Liver (tissue), 9 donors: ENCODE data around the gene ZBED3. TPM values are rescaled to one million over a fixed set of nuclear protein-coding genes. Genes with fewer than 3 reads are reported as not detected.

Experiments
- DNase-seq: peaks from one replicate; pipeline ENCODE4 v3.0.0-alpha.2; 2017; ENCODE audit warnings: low spot score
- H3K27ac ChIP-seq, 2 donors: one replicate each; pipeline ENCODE4 v1.7.0; 2013; ENCODE audit warnings: inconsistent platforms in 2 of 2, low read length in 2 of 2, control low read depth in 1 of 2, low read depth in 1 of 2, mild to moderate bottlenecking in 1 of 2
- H3K27me3 ChIP-seq, 4 donors: one replicate each; pipeline versions ENCODE4 v1.6.1 to v1.7.0; 2013; ENCODE audit warnings: low read length in 3 of 4, inconsistent platforms in 1 of 4, mild to moderate bottlenecking in 1 of 4, moderate library complexity in 1 of 4; ENCODE audit not compliant: control insufficient read depth in 4 of 4, insufficient read depth in 4 of 4
- H3K36me3 ChIP-seq, 4 donors: one replicate each; pipeline versions ENCODE4 v1.6.1 to v1.7.0; 2013; ENCODE audit warnings: low read length in 3 of 4, mild to moderate bottlenecking in 3 of 4, low read depth in 1 of 4, moderate library complexity in 1 of 4; ENCODE audit not compliant: control insufficient read depth in 4 of 4, insufficient read depth in 3 of 4
- H3K4me1 ChIP-seq, 4 donors: one replicate each; pipeline versions ENCODE4 v1.6.1 to v1.7.0; 2013; ENCODE audit warnings: low read length in 3 of 4, mild to moderate bottlenecking in 3 of 4, moderate library complexity in 1 of 4; ENCODE audit not compliant: control insufficient read depth in 4 of 4, insufficient read depth in 4 of 4
- H3K4me3 ChIP-seq, 3 donors: one replicate each; pipeline versions ENCODE4 v1.6.1 to v1.7.0; 2013; ENCODE audit warnings: low read length in 3 of 3, control low read depth in 1 of 3, low read depth in 1 of 3, mild to moderate bottlenecking in 1 of 3
- H3K9ac ChIP-seq, 2 donors: one replicate each; pipeline ENCODE4 v1.7.0; 2013; ENCODE audit warnings: low read length in 2 of 2, mild to moderate bottlenecking in 2 of 2, moderate library complexity in 2 of 2, control low read depth in 1 of 2, low read depth in 1 of 2
- H3K9me3 ChIP-seq, 4 donors: one replicate each; pipeline versions ENCODE4 v1.6.1 to v1.7.0; 2013; ENCODE audit warnings: low read length in 3 of 4; ENCODE audit not compliant: control insufficient read depth in 4 of 4
- FOXA1 ChIP-seq: IDR thresholded peaks from 2 replicates; pipeline ENCODE4 v1.6.1; 2016; ENCODE audit warnings: antibody characterized with exemption
- HNF4A ChIP-seq, 2 donors: conservative IDR thresholded peaks; 2 replicates each; pipeline ENCODE4 v1.6.1; 2016; ENCODE audit warnings: antibody characterized with exemption in 2 of 2, mild to moderate bottlenecking in 2 of 2
- HNF4G ChIP-seq: IDR thresholded peaks from 2 replicates; pipeline ENCODE4 v1.6.1; 2016; ENCODE audit warnings: antibody characterized with exemption
- JUND ChIP-seq, 2 donors: IDR thresholded peaks; 2 replicates each; pipeline ENCODE4 v1.6.1; 2016; ENCODE audit warnings: antibody characterized with exemption in 2 of 2
- NR2F2 ChIP-seq: IDR thresholded peaks from 2 replicates; pipeline ENCODE4 v1.6.1; 2016; ENCODE audit warnings: antibody characterized with exemption
- RAD21 ChIP-seq, 2 donors: IDR thresholded peaks; 2 replicates each; pipeline ENCODE4 v1.6.1; 2016; ENCODE audit warnings: antibody characterized with exemption in 2 of 2, mild to moderate bottlenecking in 2 of 2
- RXRA ChIP-seq, 2 donors: IDR thresholded peaks; 2 replicates each; pipeline ENCODE4 v1.6.1; 2017 to 2018; ENCODE audit warnings: antibody characterized with exemption in 2 of 2, mild to moderate bottlenecking in 1 of 2
- SP1 ChIP-seq: IDR thresholded peaks from 2 replicates; pipeline ENCODE4 v1.6.1; 2018; ENCODE audit warnings: antibody characterized with exemption, mild to moderate bottlenecking
- TAF1 ChIP-seq: conservative IDR thresholded peaks from 2 replicates; pipeline ENCODE4 v1.6.1; 2016; ENCODE audit warnings: antibody characterized with exemption, mild to moderate bottlenecking
- YY1 ChIP-seq: IDR thresholded peaks from 2 replicates; pipeline ENCODE4 v1.6.1; 2016; ENCODE audit warnings: antibody characterized with exemption, mild to moderate bottlenecking
- WGBS: extraction: QIAGEN DNeasy Blood & Tissue Kit; methylation state at CpG from one replicate; pipeline ENCODE4 v1.1.7; 2013; 5-methylcytosine and 5-hydroxymethylcytosine counted together
- polyA plus RNA-seq, 2 donors: library from polyadenylated mRNA; stranded (reverse) in 1 of 2; unstranded in 1 of 2; fragments of 200-250 nt in 1 of 2; fragments of >200 nt in 1 of 2; fragmentation: Nextera tagmentation in 1 of 2; extraction: Ambion mirVana in 1 of 2; gene quantifications; one replicate each; pipeline versions ENCODE4 v1.2.1 to v1.2.3, GENCODE V29; 2013 to 2015
- total RNA-seq, 2 donors: library from RNA; depleted of rRNA; stranded (reverse); fragments of >200 nt; gene quantifications; one replicate each; pipeline ENCODE4 v1.2.3, GENCODE V29; 2014
- TF ChIP-seq, protein P1 (sequence below): fragments of 150-350 bp; IDR thresholded peaks from 2 replicates; pipeline ENCODE4 v1.5.1; 2017; ENCODE audit warnings: improper control_type of control experiment, low read depth, low read length; ENCODE audit not compliant: missing input control
- TF ChIP-seq, protein P2 (sequence below): IDR thresholded peaks from 2 replicates; pipeline ENCODE4 v1.6.1; 2016; ENCODE audit warnings: antibody characterized with exemption
- TF ChIP-seq, protein P3 (sequence below): IDR thresholded peaks from 2 replicates; pipeline ENCODE4 v1.6.1; 2016; ENCODE audit warnings: antibody characterized with exemption, mild to moderate bottlenecking
- TF ChIP-seq, protein P4 (sequence below): IDR thresholded peaks from 2 replicates; pipeline ENCODE4 v1.6.1; 2016; ENCODE audit warnings: antibody characterized with exemption
- donor health status: healthy.
- donor health status: healthy.
- donor health status: healthy.
- donor health status: healthy.
- donor health status: healthy.

The ZBED3 gene
- total and polyA plus RNA-seq, 4 donors: 2.1 to 5.2 (median 4.0) TPM

DNA sequence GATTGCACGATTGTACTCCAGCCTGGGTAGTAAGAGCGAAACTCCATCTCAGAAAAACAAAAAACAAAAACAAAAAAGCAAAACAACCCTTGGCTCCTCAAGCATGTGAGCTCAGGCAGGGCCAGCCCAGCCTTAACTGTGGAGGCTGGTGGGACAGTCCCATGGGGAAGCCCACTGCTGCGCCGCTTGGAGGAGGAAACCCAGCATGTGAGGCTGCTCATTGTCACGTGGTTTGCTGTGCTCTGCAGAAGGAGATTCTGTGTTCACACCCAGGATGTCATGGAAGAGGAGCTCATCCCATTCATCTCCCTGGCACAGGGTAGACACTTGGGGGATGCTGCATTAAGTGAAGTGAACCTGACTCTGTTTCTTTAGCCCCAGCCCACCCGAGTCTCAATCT is 4.0 kb downstream of the ZBED3 start:
- H3K9me3 ChIP-seq: no peaks in the 10 kb centered on the region
- TF ChIP-seq YY1 (no peak), RAD21 (IDR thresholded peaks at IDR 0.05) (no peak)
- TF ChIP-seq, protein P1, sequence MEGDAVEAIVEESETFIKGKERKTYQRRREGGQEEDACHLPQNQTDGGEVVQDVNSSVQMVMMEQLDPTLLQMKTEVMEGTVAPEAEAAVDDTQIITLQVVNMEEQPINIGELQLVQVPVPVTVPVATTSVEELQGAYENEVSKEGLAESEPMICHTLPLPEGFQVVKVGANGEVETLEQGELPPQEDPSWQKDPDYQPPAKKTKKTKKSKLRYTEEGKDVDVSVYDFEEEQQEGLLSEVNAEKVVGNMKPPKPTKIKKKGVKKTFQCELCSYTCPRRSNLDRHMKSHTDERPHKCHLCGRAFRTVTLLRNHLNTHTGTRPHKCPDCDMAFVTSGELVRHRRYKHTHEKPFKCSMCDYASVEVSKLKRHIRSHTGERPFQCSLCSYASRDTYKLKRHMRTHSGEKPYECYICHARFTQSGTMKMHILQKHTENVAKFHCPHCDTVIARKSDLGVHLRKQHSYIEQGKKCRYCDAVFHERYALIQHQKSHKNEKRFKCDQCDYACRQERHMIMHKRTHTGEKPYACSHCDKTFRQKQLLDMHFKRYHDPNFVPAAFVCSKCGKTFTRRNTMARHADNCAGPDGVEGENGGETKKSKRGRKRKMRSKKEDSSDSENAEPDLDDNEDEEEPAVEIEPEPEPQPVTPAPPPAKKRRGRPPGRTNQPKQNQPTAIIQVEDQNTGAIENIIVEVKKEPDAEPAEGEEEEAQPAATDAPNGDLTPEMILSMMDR: no peak
- DNase-seq: no peak
- no peaks in the 10 kb centered on the region for H3K27me3 ChIP-seq
- H3K9ac ChIP-seq: no peak overlapping the region
- WGBS: 95% methylated on average over 6 of the region's 6 CpGs
- no peak overlapping the region for H3K27ac ChIP-seq
- H3K36me3 ChIP-seq: peaks cover 0 to 7% (median 0%) of the 10 kb centered on the region in 4 donors
- H3K4me1 ChIP-seq: peaks cover 2 to 25% (median 17%) of the 10 kb centered on the region in 4 donors
- H3K4me3 ChIP-seq: no peak overlapping the region

DNA sequence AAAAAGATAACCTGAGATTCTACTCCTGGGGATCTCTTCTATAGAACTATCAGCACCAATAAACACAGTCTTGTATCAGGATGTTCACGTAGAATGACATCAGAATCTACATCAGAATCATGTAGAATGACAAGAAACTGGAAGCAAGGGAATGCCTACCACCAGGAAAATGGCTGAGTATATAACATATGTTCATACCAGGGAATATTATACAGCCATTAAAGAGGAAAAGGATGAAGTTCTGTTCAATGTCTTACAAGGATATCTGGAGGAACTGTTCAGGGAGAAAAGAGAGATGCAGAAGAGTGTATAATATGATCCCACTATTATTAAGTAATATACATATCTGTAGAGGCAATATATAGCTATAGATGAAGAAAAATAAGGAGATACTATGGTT is 4.8 kb downstream of the ZBED3 start:
- no peak for DNase-seq
- Histone ChIP-seq H3K4me1 (peaks cover 2 to 17% (median 9%) of the 10 kb centered on the region in 4 donors), H3K4me3 (no peak overlapping the region), H3K36me3 (peaks cover 0 to 9% (median 0%) of the 10 kb centered on the region in 4 donors), H3K27me3 (no peaks in the 10 kb centered on the region), H3K9ac (no peak overlapping the region), H3K9me3 (no peaks in the 10 kb centered on the region), H3K27ac (no peak overlapping the region)
- 53% methylated on average over 1 of the region's 1 CpG for WGBS
- TF ChIP-seq JUND (IDR thresholded peaks at IDR 0.05): no peak
- TF ChIP-seq RXRA (IDR thresholded peaks at IDR 0.05): no peak
- TF ChIP-seq YY1: no peak
- no peak for TF ChIP-seq TAF1
- TF ChIP-seq, protein P2, sequence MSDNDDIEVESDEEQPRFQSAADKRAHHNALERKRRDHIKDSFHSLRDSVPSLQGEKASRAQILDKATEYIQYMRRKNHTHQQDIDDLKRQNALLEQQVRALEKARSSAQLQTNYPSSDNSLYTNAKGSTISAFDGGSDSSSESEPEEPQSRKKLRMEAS: no peak
- no peak for TF ChIP-seq HNF4A (conservative IDR thresholded peaks at IDR 0.05)
- TF ChIP-seq, protein P3, sequence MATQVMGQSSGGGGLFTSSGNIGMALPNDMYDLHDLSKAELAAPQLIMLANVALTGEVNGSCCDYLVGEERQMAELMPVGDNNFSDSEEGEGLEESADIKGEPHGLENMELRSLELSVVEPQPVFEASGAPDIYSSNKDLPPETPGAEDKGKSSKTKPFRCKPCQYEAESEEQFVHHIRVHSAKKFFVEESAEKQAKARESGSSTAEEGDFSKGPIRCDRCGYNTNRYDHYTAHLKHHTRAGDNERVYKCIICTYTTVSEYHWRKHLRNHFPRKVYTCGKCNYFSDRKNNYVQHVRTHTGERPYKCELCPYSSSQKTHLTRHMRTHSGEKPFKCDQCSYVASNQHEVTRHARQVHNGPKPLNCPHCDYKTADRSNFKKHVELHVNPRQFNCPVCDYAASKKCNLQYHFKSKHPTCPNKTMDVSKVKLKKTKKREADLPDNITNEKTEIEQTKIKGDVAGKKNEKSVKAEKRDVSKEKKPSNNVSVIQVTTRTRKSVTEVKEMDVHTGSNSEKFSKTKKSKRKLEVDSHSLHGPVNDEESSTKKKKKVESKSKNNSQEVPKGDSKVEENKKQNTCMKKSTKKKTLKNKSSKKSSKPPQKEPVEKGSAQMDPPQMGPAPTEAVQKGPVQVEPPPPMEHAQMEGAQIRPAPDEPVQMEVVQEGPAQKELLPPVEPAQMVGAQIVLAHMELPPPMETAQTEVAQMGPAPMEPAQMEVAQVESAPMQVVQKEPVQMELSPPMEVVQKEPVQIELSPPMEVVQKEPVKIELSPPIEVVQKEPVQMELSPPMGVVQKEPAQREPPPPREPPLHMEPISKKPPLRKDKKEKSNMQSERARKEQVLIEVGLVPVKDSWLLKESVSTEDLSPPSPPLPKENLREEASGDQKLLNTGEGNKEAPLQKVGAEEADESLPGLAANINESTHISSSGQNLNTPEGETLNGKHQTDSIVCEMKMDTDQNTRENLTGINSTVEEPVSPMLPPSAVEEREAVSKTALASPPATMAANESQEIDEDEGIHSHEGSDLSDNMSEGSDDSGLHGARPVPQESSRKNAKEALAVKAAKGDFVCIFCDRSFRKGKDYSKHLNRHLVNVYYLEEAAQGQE: no peak
- TF ChIP-seq HNF4G: no peak

DNA sequence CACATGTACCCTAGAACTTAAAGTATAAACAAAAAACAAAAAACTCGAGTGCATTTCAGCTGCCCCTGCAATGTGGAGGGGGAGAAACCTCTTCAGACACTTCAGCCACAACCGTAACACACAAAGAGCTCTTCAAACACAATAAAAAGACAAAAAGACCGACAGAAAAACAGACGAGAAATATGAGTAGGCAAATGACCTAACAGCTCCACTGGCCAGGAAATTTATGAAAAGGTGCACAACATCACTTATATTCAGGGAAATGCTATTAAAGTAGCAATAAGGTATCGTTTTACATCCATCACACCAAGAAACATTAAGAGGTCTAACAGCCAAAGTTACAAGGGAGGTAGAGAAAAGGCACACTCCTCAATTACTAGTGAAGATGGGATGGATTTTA is 6.2 kb downstream of the ZBED3 start:
- H3K4me3 ChIP-seq: no peak overlapping the region
- peaks cover 2 to 21% (median 6%) of the 10 kb centered on the region in 4 donors for H3K4me1 ChIP-seq
- no peak overlapping the region for H3K27ac ChIP-seq
- no peaks in the 10 kb centered on the region for H3K27me3 ChIP-seq
- H3K9ac ChIP-seq: no peak overlapping the region
- no peaks in the 10 kb centered on the region for H3K9me3 ChIP-seq
- TF ChIP-seq RAD21 (IDR thresholded peaks at IDR 0.05) (no peak), SP1 (no peak), TAF1 (no peak), HNF4G (no peak), NR2F2 (no peak), JUND (IDR thresholded peaks at IDR 0.05) (no peak), YY1 (no peak), FOXA1 (no peak)
- TF ChIP-seq, protein P1: no peak
- TF ChIP-seq, protein P4, sequence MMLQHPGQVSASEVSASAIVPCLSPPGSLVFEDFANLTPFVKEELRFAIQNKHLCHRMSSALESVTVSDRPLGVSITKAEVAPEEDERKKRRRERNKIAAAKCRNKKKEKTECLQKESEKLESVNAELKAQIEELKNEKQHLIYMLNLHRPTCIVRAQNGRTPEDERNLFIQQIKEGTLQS: no peak
- no peak for DNase-seq
- H3K36me3 ChIP-seq: peaks cover 0 to 10% (median 2%) of the 10 kb centered on the region in 4 donors
- 81% methylated on average over 5 of the region's 5 CpGs for WGBS
